Thoracic aorta (tissue), 2 donors: ENCODE measurements around the gene LMBR1. TPM values are rescaled to one million over a fixed set of nuclear protein-coding genes. Genes with fewer than 3 reads are reported as not detected.

ENCODE experiments used
- ATAC-seq: fragments of 150-250 bp; one replicate; pipeline ENCODE4 v1.8.0; 2017; ENCODE audit warnings: low read depth; ENCODE audit not compliant: insufficient number of reproducible peaks, low FRiP score
- DNase-seq: peaks from one replicate; pipeline ENCODE4 v3.0.0-alpha.2; 2020; ENCODE audit warnings: low spot score
- H3K27ac ChIP-seq, 2 donors: fragments of 200-600 bp; sonication (generic); 1 replicate in 1 of 2; 2 replicates in 1 of 2; pipeline ENCODE4 v1.5.1; 2016; ENCODE audit warnings: mild to moderate bottlenecking in 2 of 2, moderate library complexity in 2 of 2
- H3K27me3 ChIP-seq: fragments of 200-600 bp; sonication (generic); replicated peaks from 2 replicates; pipeline ENCODE4 v1.6.0; 2016; ENCODE audit warnings: mild to moderate bottlenecking; ENCODE audit not compliant: insufficient read depth
- H3K36me3 ChIP-seq: fragments of 200-600 bp; sonication (generic); one replicate; pipeline ENCODE4 v1.5.1; 2016
- H3K4me1 ChIP-seq, 2 donors: fragments of 200-600 bp; sonication (generic); 1 replicate in 1 of 2; 2 replicates in 1 of 2; pipeline versions ENCODE4 v1.5.1 to v1.6.0; 2016; ENCODE audit warnings: low read depth in 2 of 2, mild to moderate bottlenecking in 1 of 2; ENCODE audit not compliant: control insufficient read depth in 1 of 2
- H3K4me3 ChIP-seq: fragments of 200-600 bp; sonication (generic); 2 replicates; pipeline ENCODE4 v1.5.1; 2016; ENCODE audit warnings: mild to moderate bottlenecking
- H3K9me3 ChIP-seq: fragments of 200-600 bp; sonication (generic); 2 replicates; pipeline ENCODE4 v1.5.1; 2016
- total RNA-seq, 2 donors: library from RNA; depleted of rRNA; stranded (reverse); fragments of >200 nt; gene quantifications; one replicate each; pipeline versions ENCODE4 v1.1.0 to v1.2.3, GENCODE V29; 2016
- TF ChIP-seq, protein P1 (sequence below): fragments of 200-600 bp; sonication (generic); IDR thresholded peaks from one replicate; pipeline ENCODE4 v1.5.1; 2019; ENCODE audit warnings: antibody characterized with exemption

LMBR1 gene
- total RNA-seq, 2 donors from 2014 or later: 54.3 to 56.6 TPM

DNA sequence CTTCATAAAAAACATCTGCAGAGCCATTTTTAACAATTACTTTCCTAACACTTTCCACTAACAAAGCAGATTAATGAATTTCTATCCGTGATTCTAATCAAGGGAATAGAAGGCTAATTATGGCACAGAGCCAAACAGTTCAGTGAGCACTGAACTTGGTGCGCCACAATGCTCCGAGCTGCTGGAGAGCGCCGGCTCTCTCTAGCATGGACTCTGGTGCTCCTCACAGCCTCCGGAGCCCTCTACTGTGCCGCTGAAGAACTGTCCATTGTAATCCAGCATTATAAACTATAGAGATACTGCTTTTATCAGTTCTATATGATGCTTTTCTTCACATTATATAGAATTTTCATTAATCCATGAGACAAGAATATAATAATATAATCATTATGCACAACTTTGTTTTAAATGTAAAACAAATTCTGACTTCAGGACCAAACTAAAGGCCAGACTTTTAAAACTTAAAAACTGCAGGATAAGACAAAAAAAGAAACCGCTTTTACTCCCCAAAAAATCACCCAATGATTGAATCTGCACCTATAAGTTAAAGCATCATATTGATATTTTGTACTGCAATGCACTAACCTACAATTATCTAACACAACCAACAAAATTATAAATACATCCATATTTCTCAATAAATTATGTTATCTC, 128.8 kb downstream of the LMBR1 start:
- Histone ChIP-seq H3K4me1 (no peaks in the 10 kb centered on the region), H3K4me3 (no peak overlapping the region), H3K36me3 (peaks cover 8% of the 10 kb centered on the region), H3K27me3 (no peaks in the 10 kb centered on the region), H3K9me3 (no peaks in the 10 kb centered on the region), H3K27ac (no peak overlapping the region)
- DNase-seq (no peak), ATAC-seq (no peak)
- TF ChIP-seq, protein P1, sequence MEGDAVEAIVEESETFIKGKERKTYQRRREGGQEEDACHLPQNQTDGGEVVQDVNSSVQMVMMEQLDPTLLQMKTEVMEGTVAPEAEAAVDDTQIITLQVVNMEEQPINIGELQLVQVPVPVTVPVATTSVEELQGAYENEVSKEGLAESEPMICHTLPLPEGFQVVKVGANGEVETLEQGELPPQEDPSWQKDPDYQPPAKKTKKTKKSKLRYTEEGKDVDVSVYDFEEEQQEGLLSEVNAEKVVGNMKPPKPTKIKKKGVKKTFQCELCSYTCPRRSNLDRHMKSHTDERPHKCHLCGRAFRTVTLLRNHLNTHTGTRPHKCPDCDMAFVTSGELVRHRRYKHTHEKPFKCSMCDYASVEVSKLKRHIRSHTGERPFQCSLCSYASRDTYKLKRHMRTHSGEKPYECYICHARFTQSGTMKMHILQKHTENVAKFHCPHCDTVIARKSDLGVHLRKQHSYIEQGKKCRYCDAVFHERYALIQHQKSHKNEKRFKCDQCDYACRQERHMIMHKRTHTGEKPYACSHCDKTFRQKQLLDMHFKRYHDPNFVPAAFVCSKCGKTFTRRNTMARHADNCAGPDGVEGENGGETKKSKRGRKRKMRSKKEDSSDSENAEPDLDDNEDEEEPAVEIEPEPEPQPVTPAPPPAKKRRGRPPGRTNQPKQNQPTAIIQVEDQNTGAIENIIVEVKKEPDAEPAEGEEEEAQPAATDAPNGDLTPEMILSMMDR: peak; percentile 27

DNA sequence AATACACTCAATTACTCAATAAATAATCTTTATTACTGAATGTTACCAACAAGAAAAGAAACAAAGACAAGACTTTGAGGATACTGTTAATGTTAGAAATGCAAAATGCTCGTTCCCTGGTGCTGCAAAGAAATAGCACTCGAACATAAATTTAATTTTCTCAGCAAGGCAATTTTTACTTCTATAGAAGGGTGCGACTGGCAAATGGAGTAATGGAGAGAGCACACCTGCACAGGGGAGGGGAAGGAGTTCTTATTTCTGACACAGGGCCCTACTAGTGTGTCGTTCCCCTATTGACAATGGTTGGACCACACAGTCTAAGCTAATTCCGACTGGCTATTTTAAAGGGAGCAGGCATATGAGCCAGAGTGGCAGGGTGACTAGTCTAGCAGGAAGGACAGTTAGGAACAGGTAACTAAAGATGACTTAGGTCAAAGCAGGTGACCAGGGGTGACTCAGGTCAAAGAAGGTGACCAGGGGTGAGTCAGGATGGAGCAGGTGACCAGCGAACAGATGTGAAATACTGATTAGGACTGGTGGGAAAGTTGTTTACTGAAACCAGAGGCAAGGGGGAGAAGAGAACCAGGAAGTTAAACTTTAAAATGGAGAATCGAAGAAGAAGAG, 133.3 kb downstream of the LMBR1 start:
- Histone ChIP-seq H3K4me1 (no peaks in the 10 kb centered on the region), H3K36me3 (peaks cover 2% of the 10 kb centered on the region), H3K4me3 (no peak overlapping the region), H3K27me3 (no peaks in the 10 kb centered on the region), H3K27ac (no peak overlapping the region), H3K9me3 (no peaks in the 10 kb centered on the region)
- ATAC-seq: no peak
- TF ChIP-seq, protein P1: no peak
- no peak for DNase-seq

DNA sequence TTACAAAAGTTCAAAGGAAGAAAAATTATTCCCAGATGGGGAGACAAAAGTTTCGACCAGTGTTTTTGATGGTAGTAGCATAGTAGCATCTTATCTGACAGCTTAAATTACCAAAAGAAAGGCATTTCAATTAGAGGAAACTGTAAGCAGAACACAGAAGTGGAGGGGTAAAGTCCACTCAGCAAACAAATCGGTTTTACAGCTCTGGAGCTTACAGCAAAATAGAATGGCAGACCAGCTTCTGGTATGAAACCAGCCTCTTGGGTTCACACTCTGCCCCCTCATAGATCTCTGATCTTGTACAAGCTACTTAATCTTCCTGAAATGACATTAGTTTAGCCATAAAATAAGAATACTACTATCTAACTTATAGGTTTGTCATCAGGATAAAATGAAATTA, 133.8 kb downstream of the LMBR1 start:
- no peaks in the 10 kb centered on the region for H3K9me3 ChIP-seq
- no peak overlapping the region for H3K4me3 ChIP-seq
- no peak for ATAC-seq
- H3K27me3 ChIP-seq: no peaks in the 10 kb centered on the region
- H3K36me3 ChIP-seq: peaks cover 2% of the 10 kb centered on the region
- H3K4me1 ChIP-seq: no peaks in the 10 kb centered on the region
- no peak for DNase-seq
- H3K27ac ChIP-seq: no peak overlapping the region
- TF ChIP-seq, protein P1: no peak

DNA sequence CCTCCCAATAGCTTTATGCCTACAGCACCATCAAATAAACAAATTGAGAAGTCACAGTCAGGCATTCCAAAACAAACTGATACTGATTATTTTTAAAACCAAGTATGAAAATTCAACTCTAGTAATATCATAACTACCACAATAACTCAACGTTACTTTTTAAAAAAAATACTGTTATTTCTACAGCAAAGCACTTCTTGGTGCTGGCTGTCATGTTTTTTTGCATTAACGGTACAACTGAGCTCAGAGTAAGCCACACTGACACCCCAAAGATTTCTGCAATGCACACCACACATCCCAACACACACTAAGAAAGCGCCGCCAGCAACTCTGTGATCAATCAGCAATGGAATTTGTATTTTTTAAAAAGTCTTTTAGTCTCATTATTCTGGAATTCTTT, 138.8 kb downstream of the LMBR1 start:
- ATAC-seq (no peak), DNase-seq (no peak)
- Histone ChIP-seq H3K4me1 (no peaks in the 10 kb centered on the region), H3K27me3 (no peaks in the 10 kb centered on the region), H3K36me3 (no peaks in the 10 kb centered on the region), H3K9me3 (no peaks in the 10 kb centered on the region), H3K4me3 (no peak overlapping the region), H3K27ac (no peak overlapping the region)
- TF ChIP-seq, protein P1: no peak

DNA sequence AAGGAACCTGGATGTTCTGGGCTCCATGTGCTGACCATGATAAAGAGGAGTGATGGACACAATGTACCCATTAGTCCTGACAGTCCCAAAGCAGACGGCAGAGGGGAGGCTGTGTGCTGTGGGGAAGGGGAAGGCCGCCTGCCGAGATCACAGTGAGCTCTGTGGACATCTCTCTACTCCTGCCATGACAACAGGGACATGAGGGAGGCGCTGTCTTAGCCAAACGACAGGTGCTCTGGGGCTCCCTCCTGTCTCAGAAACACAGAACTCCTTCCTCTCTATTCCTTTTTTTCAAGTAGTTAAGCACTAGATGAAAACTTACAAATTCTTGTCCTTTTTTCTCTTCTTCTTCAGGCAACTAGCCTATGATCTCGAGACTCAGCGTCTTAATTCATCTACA, 139.4 kb downstream of the LMBR1 start:
- H3K27ac ChIP-seq: no peak overlapping the region

More for the DNA sequence above, 139.4 kb downstream of the LMBR1 start:
- no peak overlapping the region for H3K4me3 ChIP-seq
- no peaks in the 10 kb centered on the region for H3K4me1 ChIP-seq
- H3K27me3 ChIP-seq: no peaks in the 10 kb centered on the region
- TF ChIP-seq, protein P1: no peak
- H3K9me3 ChIP-seq: no peaks in the 10 kb centered on the region
- H3K36me3 ChIP-seq: no peaks in the 10 kb centered on the region
- no peak for ATAC-seq
- DNase-seq: no peak
